22Rv1 (cell line): ENCODE measurements around the gene ZFYVE19.

Source experiments
- ZFX ChIP-seq: fragments of 450-650 bp; IDR thresholded peaks from 2 replicates; pipeline ENCODE4 v1.6.1; 2017; ENCODE audit warnings: antibody characterized with exemption, borderline replicate concordance
- TF ChIP-seq, protein P1 (sequence below): fragments of 450-650 bp; IDR thresholded peaks from 2 replicates; pipeline ENCODE4 v1.5.1; 2017; ENCODE audit warnings: mild to moderate bottlenecking

GRCh38 chr15:40808861-40809450 lies 2.1 kb downstream of the ZFYVE19 start:
- TF ChIP-seq, protein P1, sequence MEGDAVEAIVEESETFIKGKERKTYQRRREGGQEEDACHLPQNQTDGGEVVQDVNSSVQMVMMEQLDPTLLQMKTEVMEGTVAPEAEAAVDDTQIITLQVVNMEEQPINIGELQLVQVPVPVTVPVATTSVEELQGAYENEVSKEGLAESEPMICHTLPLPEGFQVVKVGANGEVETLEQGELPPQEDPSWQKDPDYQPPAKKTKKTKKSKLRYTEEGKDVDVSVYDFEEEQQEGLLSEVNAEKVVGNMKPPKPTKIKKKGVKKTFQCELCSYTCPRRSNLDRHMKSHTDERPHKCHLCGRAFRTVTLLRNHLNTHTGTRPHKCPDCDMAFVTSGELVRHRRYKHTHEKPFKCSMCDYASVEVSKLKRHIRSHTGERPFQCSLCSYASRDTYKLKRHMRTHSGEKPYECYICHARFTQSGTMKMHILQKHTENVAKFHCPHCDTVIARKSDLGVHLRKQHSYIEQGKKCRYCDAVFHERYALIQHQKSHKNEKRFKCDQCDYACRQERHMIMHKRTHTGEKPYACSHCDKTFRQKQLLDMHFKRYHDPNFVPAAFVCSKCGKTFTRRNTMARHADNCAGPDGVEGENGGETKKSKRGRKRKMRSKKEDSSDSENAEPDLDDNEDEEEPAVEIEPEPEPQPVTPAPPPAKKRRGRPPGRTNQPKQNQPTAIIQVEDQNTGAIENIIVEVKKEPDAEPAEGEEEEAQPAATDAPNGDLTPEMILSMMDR: no peak
- no peak for TF ChIP-seq ZFX
